Measurements from ENCODE around the gene ATF7.

The ATF7 gene

DNA sequence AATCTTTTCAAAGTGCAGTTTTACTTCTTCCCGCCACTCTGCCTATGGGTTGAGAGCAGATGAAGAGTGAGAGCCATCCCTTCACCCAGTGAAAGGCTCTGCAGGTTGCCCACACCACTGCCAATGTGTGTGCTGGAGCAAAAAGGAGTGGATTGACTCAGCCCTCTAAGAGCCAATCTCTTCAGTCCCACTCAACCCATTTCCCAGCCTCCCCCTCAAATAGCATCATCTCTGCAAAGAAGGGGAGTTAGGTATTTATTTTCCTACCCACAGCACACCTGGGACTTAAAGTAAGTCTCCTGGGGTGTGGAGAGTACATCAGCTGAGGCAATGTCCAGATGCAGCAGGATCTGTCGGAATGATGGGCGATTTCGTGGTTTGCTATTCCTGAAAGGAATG, 142.2 kb downstream of the ATF7 start:
- peaks cover 7% of the 10 kb centered on the region; the same call in 1 of the 2 replicates for H3F3A ChIP-seq (ENCODE audit: insufficient read depth, low read length)
- H3K9me2 ChIP-seq (ENCODE audit: low read depth, low read length) = no peaks in the 10 kb centered on the region
- H3K4me3 ChIP-seq (ENCODE audit: low read depth, low read length, poor library complexity, severe bottlenecking) = no peak overlapping the region
- TF ChIP-seq EZH2 (IDR thresholded peaks at IDR 0.05; ENCODE audit: borderline replicate concordance, low read length) (no peak), CTCF (IDR thresholded peaks at IDR 0.05; ENCODE audit: low read length) (no peak)
- no peaks in the 10 kb centered on the region for H3K27me3 ChIP-seq (ENCODE audit: insufficient read depth, low read length)
- H2AFZ ChIP-seq (ENCODE audit: low read length) = no peak overlapping the region
- H3K4me1 ChIP-seq (ENCODE audit: insufficient read depth, low read length, severe bottlenecking) = no peaks in the 10 kb centered on the region
- no peak overlapping the region for H3K27ac ChIP-seq (ENCODE audit: low read depth, low read length, poor library complexity, severe bottlenecking)
- H3K4me2 ChIP-seq (ENCODE audit: low read length) = no peak overlapping the region
- no peak overlapping the region for H3K9ac ChIP-seq (ENCODE audit: low read length)
- H3K36me3 ChIP-seq (ENCODE audit: insufficient read depth, low read length) = peaks cover 72% of the 10 kb centered on the region
- H3K9me3 ChIP-seq (ENCODE audit: low read length) = no peaks in the 10 kb centered on the region
- no peaks in the 10 kb centered on the region for H4K20me1 ChIP-seq (ENCODE audit: insufficient read depth, low read length)
- no peaks in the 10 kb centered on the region for H3K79me2 ChIP-seq (ENCODE audit: insufficient read depth, low read length)

- no peaks in the 10 kb centered on the region for H4K20me1 ChIP-seq (ENCODE audit: insufficient read depth, low read length)
- H3K4me1 ChIP-seq (ENCODE audit: insufficient read depth, low read length, severe bottlenecking) = no peaks in the 10 kb centered on the region
- peaks cover 7% of the 10 kb centered on the region; the same call in 1 of the 2 replicates for H3F3A ChIP-seq (ENCODE audit: insufficient read depth, low read length)
- no peak overlapping the region for H2AFZ ChIP-seq (ENCODE audit: low read length)
- H3K9me3 ChIP-seq (ENCODE audit: low read length) = no peaks in the 10 kb centered on the region
- no peaks in the 10 kb centered on the region for H3K9me2 ChIP-seq (ENCODE audit: low read depth, low read length)
- H3K9ac ChIP-seq (ENCODE audit: low read length) = no peak overlapping the region
- peak overlapping the region; percentile 25 for H3K27ac ChIP-seq (ENCODE audit: low read depth, low read length, poor library complexity, severe bottlenecking)
- H3K4me2 ChIP-seq (ENCODE audit: low read length) = no peak overlapping the region
- H3K79me2 ChIP-seq (ENCODE audit: insufficient read depth, low read length) = no peaks in the 10 kb centered on the region
- TF ChIP-seq CTCF (IDR thresholded peaks at IDR 0.05; ENCODE audit: low read length) = no peak
- TF ChIP-seq EZH2 (IDR thresholded peaks at IDR 0.05; ENCODE audit: borderline replicate concordance, low read length) = no peak
- no peaks in the 10 kb centered on the region for H3K27me3 ChIP-seq (ENCODE audit: insufficient read depth, low read length)
- no peak overlapping the region for H3K4me3 ChIP-seq (ENCODE audit: low read depth, low read length, poor library complexity, severe bottlenecking)
- H3K36me3 ChIP-seq (ENCODE audit: insufficient read depth, low read length) = peaks cover 78% of the 10 kb centered on the region
These were observed 142.8 kb downstream of the ATF7 start for GRCh38 chr12:53483225-53483978.

- no peak overlapping the region for H3K4me2 ChIP-seq (ENCODE audit: low read length)
- H3K9me3 ChIP-seq (ENCODE audit: low read length) = no peaks in the 10 kb centered on the region
- H3K79me2 ChIP-seq (ENCODE audit: insufficient read depth, low read length) = no peaks in the 10 kb centered on the region
- no peak overlapping the region for H3K27ac ChIP-seq (ENCODE audit: low read depth, low read length, poor library complexity, severe bottlenecking)
- H3K36me3 ChIP-seq (ENCODE audit: insufficient read depth, low read length) = peaks cover 85% of the 10 kb centered on the region
- H3K27me3 ChIP-seq (ENCODE audit: insufficient read depth, low read length) = no peaks in the 10 kb centered on the region
- H3K9me2 ChIP-seq (ENCODE audit: low read depth, low read length) = no peaks in the 10 kb centered on the region
- TF ChIP-seq EZH2 (IDR thresholded peaks at IDR 0.05; ENCODE audit: borderline replicate concordance, low read length) (no peak), CTCF (IDR thresholded peaks at IDR 0.05; ENCODE audit: low read length) (no peak)
- no peaks in the 10 kb centered on the region for H3K4me1 ChIP-seq (ENCODE audit: insufficient read depth, low read length, severe bottlenecking)
- H3K9ac ChIP-seq (ENCODE audit: low read length) = no peak overlapping the region
- peaks cover 7% of the 10 kb centered on the region; the same call in 1 of the 2 replicates for H3F3A ChIP-seq (ENCODE audit: insufficient read depth, low read length)
- H3K4me3 ChIP-seq (ENCODE audit: low read depth, low read length, poor library complexity, severe bottlenecking) = no peak overlapping the region
- no peak overlapping the region for H2AFZ ChIP-seq (ENCODE audit: low read length)
- H4K20me1 ChIP-seq (ENCODE audit: insufficient read depth, low read length) = no peaks in the 10 kb centered on the region
These were observed 143.5 kb downstream of the ATF7 start for GRCh38 chr12:53482626-53483168.
